Fibroblast of villous mesenchyme (primary cell): Measurements from ENCODE around the gene PKHD1. TPM values are rescaled to one million over a fixed set of nuclear protein-coding genes. Genes with fewer than 3 reads are reported as not detected.

ENCODE experiments used
- DNase-seq: peaks from one replicate; pipeline ENCODE4 v3.0.0-alpha.2; 2010; ENCODE audit warnings: low read depth
- H3K4me3 ChIP-seq: 2 replicates; pipeline ENCODE4 v1.5.1; 2011; ENCODE audit warnings: low read depth, mild to moderate bottlenecking, low read length
- total RNA-seq: library from RNA; depleted of rRNA; stranded (reverse); fragments of >200 nt; gene quantifications from 2 replicates; pipeline ENCODE4 v1.2.3, GENCODE V29; 2012
- TF ChIP-seq, protein P1 (sequence below): IDR thresholded peaks from 2 replicates; pipeline ENCODE4 v1.5.1; 2012; ENCODE audit warnings: low read depth, mild to moderate bottlenecking, low read length; ENCODE audit not compliant: insufficient read depth

The PKHD1 gene
- total RNA-seq, 1 donor: not detected

DNA sequence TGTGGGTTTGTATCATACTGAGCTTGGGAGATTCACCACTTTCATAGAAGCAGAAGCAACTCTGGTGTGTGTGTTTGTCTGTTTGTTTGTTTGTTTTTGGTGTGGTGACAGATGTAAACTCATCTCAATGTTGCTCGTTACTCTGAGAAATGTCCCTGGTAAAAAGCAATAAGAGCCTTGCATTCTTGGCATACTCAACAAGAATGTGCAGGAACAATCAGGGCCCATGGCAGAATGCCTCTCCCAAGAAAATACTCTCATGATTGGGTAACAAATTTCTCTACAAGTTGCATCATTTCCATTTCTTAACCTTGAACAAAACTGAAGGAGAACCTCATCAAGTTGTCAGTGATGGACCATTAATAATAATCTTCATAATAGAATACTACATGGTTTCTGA, 43.0 kb upstream of the PKHD1 start:
- DNase-seq: no peak
- TF ChIP-seq, protein P1, sequence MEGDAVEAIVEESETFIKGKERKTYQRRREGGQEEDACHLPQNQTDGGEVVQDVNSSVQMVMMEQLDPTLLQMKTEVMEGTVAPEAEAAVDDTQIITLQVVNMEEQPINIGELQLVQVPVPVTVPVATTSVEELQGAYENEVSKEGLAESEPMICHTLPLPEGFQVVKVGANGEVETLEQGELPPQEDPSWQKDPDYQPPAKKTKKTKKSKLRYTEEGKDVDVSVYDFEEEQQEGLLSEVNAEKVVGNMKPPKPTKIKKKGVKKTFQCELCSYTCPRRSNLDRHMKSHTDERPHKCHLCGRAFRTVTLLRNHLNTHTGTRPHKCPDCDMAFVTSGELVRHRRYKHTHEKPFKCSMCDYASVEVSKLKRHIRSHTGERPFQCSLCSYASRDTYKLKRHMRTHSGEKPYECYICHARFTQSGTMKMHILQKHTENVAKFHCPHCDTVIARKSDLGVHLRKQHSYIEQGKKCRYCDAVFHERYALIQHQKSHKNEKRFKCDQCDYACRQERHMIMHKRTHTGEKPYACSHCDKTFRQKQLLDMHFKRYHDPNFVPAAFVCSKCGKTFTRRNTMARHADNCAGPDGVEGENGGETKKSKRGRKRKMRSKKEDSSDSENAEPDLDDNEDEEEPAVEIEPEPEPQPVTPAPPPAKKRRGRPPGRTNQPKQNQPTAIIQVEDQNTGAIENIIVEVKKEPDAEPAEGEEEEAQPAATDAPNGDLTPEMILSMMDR: no peak
- H3K4me3 ChIP-seq: no peak overlapping the region

DNA sequence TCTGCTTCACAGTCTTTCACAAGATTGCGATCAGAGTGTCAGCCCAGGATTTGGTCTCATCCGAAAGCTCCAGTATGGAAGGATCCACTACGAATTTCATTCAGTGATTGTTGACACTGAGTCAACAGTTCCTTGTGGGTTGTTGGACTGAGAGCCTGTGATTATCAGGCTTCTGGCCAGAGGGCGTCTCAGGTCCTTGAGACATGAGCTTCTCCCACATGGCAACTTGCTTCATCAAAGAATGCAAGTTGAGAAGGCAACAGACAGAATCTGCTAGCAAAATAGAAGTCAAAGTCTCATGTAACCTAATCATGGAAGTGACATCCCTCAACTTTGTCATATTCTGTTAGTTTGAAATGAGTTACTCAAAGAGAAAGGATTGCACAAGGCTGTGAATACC, 40.5 kb upstream of the PKHD1 start:
- TF ChIP-seq, protein P1: no peak
- no peak for DNase-seq
- no peak overlapping the region for H3K4me3 ChIP-seq

DNA sequence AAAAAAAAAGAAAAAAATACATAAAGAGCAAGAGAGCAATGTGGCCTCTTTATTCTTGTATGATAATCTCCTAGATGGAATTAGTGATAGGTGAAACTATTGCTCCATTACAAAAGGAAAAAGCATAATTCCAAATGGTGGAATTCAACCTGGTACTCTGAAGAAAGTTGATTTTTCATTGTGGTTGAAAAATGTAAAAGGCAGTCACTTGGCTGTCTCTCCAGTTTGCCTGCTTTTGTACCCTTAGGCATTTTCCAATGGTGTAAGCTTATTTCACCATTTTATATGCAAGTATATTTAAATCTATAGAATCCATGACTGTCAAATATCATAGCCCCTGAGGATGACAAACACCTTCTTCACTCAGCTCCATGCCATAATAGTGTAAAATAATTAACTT, 38.8 kb upstream of the PKHD1 start:
- TF ChIP-seq, protein P1: no peak
- no peak for DNase-seq
- no peak overlapping the region for H3K4me3 ChIP-seq

DNA sequence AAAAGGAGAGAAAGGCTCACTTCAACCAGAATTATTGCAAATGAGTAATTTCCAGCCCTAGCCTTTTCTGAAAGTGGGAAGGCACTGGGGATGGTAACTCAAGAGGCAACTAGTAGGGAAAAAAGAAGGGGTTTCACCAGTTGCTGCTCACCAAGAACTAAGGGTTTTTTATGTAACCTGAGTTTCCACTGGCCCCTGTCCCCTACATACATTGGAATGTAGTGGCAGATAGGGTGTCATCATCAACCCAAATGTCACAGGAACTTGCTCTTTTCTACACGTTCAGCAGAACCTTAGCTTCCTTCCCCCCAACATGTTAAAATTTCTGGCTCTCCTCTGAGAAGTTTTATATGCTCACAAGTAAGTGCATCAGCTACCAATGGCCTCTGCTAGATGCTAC, 38.2 kb upstream of the PKHD1 start:
- no peak for DNase-seq
- no peak overlapping the region for H3K4me3 ChIP-seq
- TF ChIP-seq, protein P1: no peak

DNA sequence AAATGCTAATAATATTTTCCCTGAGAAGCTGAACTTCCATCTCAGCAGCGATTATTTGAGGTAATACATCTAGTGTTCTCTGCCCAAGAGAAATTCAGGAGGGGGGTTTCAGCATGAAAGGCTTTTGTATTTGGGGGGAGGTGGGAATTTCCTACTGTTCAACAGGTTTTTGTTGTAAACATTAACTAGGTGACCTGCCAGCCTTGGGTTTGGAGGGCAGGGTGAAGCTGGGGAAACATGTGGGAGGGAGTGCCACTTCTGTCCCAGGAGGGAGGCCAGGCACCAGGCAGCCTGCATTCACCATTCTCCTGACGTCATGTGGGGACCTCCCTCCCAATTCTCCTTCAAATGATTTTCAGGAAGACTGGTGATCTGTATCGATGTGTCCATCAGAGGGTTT, 37.7 kb upstream of the PKHD1 start:
- no peak overlapping the region for H3K4me3 ChIP-seq
- DNase-seq: no peak
- TF ChIP-seq, protein P1: no peak

DNA sequence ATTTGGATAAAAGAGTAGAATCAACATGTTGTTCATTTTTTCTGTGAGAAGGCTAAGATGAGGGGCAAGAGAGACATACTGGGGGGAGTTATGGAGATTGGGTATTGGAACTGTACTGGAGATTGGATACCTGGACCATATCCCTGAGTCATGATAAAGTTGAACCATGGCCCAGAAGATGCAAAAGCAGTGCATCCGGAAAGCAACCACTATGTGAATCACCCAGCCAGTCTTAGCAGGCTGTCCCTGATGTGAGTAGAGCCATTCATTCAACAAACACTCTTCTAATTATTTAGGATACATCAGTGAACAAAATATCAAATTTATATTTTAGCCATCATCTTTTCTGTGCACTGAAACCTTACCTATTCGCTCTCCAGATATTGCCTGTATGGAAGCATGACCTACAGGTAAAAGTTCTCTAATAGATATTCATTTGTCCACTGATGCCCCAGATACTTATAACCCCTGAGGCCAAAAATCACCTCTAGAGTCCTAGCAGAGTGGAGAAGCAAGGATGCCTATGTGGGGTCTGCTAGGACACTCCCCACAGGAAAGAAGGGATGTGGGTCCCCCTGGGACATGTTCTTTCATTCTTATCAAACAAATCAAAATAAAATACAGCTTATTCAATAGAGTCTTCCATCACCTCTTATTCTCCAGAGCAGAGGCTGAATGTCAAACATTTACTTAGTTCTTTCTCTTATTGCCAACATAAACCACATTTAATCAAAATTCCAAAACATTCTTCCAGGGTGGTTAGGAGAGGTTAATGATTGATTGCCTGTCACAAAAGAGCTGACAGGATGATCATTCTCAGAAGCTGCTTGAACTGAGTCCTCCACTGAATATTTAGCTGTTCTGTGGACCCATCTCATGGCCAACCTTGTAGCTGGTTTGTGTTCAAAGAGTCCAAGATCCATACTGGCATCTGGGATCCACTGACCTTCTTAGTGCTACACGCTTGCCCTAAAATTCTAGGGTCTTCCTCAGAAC, 37.0 kb upstream of the PKHD1 start:
- TF ChIP-seq, protein P1: no peak
- H3K4me3 ChIP-seq: no peak overlapping the region
- DNase-seq: no peak
